Prostate gland (tissue), 2 donors: ENCODE results near the gene RDX. TPM values are rescaled to one million over a fixed set of nuclear protein-coding genes. Genes with fewer than 3 reads are reported as not detected.

Experiments
- DNase-seq: peaks from one replicate; pipeline ENCODE4 v3.0.0-alpha.2; 2019; ENCODE audit warnings: low spot score
- H3K27ac ChIP-seq, 2 donors: fragments of 200-600 bp; sonication (generic); 2 replicates each; pipeline ENCODE4 v1.5.1; 2017 to 2019
- H3K27me3 ChIP-seq: fragments of 200-600 bp; sonication (generic); replicated peaks from 2 replicates; pipeline ENCODE4 v1.5.1; 2019; ENCODE audit not compliant: insufficient read depth
- H3K36me3 ChIP-seq, 2 donors: fragments of 200-600 bp; sonication (generic); 1 replicate in 1 of 2; 2 replicates in 1 of 2; pipeline versions ENCODE4 v1.5.1 to v1.8.1; 2017 to 2019
- H3K4me1 ChIP-seq: fragments of 200-600 bp; sonication (generic); replicated peaks from 2 replicates; pipeline ENCODE4 v1.5.1; 2019
- H3K4me3 ChIP-seq, 2 donors: fragments of 200-600 bp; sonication (generic); 2 replicates each; pipeline ENCODE4 v1.5.1; 2017 to 2019
- H3K9me3 ChIP-seq: fragments of 200-600 bp; sonication (generic); 2 replicates; pipeline ENCODE4 v1.5.1; 2017
- CTCF ChIP-seq, 4 experiments: fragments of 200-600 bp in 2 of 4; fragments of 450-650 bp in 2 of 4; sonication (generic) in 2 of 4; IDR thresholded peaks; 1 replicate in 3 of 4; 2 replicates in 1 of 4; pipeline ENCODE4 v1.5.1; 2016 to 2019; ENCODE audit warnings: antibody characterized with exemption in 4 of 4, mild to moderate bottlenecking in 2 of 4, moderate library complexity in 2 of 4
- POLR2A ChIP-seq: fragments of 450-650 bp; IDR thresholded peaks from one replicate; pipeline ENCODE4 v1.6.1; 2016; ENCODE audit warnings: antibody characterized with exemption, mild to moderate bottlenecking
- POLR2AphosphoS5 ChIP-seq: sonication (generic); formaldehyde crosslinking; IDR thresholded peaks from one replicate; pipeline ENCODE4 v1.6.1; 2017; ENCODE audit warnings: antibody characterized with exemption
- WGBS: methylation state at CpG from one replicate; pipeline ENCODE4 v1.1.5; 2018; 5-methylcytosine and 5-hydroxymethylcytosine counted together
- intact Hi-C: fragments of 100-400 bp; cut with DNase I; formaldehyde crosslinking; loops from one replicate; pipeline ENCODE4 v1.14.2; 2022
- total RNA-seq, 2 donors: library from RNA; depleted of rRNA; stranded (reverse); fragments of >200 nt; gene quantifications; one replicate each; pipeline ENCODE4 v1.1.0, GENCODE V29; 2016

RDX gene
- total RNA-seq, 2 donors from 2014 or later: 45.4 to 136 TPM

- WGBS: 88% methylated on average over 1 of the region's 1 CpG
- intact Hi-C loops: no loop called here
- Histone ChIP-seq H3K27me3 (no peaks in the 10 kb centered on the region), H3K27ac (no peak overlapping the region), H3K36me3 (no peaks in the 10 kb centered on the region), H3K4me3 (no peak overlapping the region), H3K4me1 (no peaks in the 10 kb centered on the region), H3K9me3 (no peaks in the 10 kb centered on the region)
- TF ChIP-seq POLR2A (no peak), POLR2AphosphoS5 (no peak), CTCF (IDR thresholded peaks at IDR 0.05) (no peak)
- no peak for DNase-seq
Observed at GRCh38 chr11:110159476-110159875, 136.9 kb downstream of the RDX start.

DNA sequence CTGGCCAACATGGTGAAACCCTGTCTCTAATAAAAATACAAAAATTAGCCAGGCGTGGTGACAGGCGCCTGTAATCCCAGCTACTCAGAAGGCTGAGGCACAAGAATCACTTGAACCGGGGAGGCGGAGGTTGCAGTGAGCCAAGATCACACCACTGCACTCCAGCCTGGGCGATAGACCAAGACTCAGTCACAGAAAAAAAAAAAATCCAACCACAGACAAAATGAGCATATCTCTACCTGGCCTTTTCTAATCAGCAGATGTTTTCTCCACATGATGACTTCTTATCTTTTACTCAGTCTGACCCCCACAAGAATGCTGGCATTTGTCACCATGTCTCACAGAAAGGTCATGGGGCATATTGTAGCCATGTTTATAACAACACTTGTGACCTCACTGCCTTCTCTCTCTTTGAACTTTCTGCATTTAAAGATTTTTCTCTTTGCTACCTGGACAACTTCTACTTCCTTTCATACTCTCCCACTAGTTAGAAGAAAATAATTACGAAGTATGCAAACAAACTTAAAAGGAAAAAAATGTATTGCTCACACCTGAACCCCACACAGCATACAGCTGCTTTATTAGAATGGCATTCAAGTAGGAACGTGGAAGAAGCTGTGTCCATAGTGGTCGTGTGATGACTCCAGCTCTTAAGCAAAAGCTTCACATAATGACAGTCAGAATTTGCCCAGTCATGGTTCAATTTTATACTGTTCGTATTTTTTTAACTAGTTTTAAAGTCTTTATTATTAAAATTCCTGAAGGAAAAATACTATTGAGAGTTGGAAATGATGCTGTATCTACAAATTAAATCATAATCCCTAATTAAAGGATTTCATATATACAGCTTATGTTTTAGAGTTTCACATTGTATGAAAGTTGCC lies 137.9 kb downstream of the RDX start:
- Histone ChIP-seq H3K9me3 (no peaks in the 10 kb centered on the region), H3K36me3 (no peaks in the 10 kb centered on the region), H3K4me3 (no peak overlapping the region), H3K4me1 (no peaks in the 10 kb centered on the region), H3K27me3 (no peaks in the 10 kb centered on the region), H3K27ac (no peak overlapping the region)
- TF ChIP-seq POLR2AphosphoS5: no peak
- no peak for TF ChIP-seq POLR2A
- TF ChIP-seq CTCF (IDR thresholded peaks at IDR 0.05): no peak
- DNase-seq: no peak
- intact Hi-C loops: no loop called here
- 90% methylated on average over 9 of the region's 9 CpGs for WGBS

DNA sequence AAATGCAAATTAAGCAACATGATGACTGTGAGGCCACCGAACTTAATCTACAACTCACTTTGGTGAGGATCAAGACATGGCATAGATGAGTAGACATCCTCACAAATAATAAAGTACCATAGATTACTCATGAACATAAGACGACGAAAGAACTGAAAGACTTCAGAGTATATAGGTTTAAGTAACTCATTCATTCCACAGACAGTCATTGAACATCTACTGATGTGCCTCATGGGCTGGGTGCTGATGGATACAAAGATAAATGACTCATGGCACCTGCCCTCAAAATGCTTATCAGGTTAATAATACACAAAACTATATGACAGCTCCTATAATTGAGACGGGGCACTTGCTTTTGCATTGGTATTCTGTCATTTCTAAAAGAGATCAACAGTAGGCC lies 139.9 kb downstream of the RDX start:
- Histone ChIP-seq H3K9me3 (no peaks in the 10 kb centered on the region), H3K27me3 (no peaks in the 10 kb centered on the region), H3K4me3 (no peak overlapping the region), H3K36me3 (no peaks in the 10 kb centered on the region), H3K4me1 (no peaks in the 10 kb centered on the region), H3K27ac (no peak overlapping the region)
- TF ChIP-seq CTCF (IDR thresholded peaks at IDR 0.05) (no peak), POLR2A (no peak), POLR2AphosphoS5 (no peak)
- no peak for DNase-seq
- intact Hi-C loops: no loop called here
- 93% methylated on average over 4 of the region's 4 CpGs for WGBS

GRCh38 chr11:110153474-110153873 lies 142.9 kb downstream of the RDX start:
- no peak overlapping the region for H3K4me3 ChIP-seq
- no peaks in the 10 kb centered on the region for H3K4me1 ChIP-seq
- no peaks in the 10 kb centered on the region for H3K27me3 ChIP-seq
- no peaks in the 10 kb centered on the region for H3K36me3 ChIP-seq
- H3K27ac ChIP-seq: no peak overlapping the region
- intact Hi-C loops: no loop called here
- TF ChIP-seq POLR2A (no peak), POLR2AphosphoS5 (no peak), CTCF (IDR thresholded peaks at IDR 0.05) (no peak)
- H3K9me3 ChIP-seq: no peaks in the 10 kb centered on the region
- no peak for DNase-seq

DNA sequence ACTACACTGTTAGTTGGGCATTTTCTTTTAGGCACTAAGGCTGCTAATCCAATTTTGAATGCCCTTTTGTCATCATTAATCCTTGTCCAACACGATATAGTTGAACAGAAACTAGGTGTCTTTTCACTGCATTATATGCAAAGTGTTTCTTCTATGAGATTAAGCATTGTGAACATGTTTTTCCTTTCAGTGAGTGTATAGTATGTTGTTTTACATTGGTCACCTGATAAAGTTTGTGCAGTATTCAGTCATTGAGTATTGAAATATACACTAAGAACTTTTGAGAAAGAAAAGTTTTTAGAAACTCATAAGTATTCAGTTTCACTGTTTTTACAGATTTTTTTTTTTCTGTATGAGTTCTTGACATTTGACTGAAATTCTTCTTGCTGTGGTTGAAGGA lies 144.2 kb downstream of the RDX start:
- 64% methylated on average over 1 of the region's 1 CpG for WGBS
- no peak for TF ChIP-seq POLR2A
- TF ChIP-seq CTCF (IDR thresholded peaks at IDR 0.05): no peak
- TF ChIP-seq POLR2AphosphoS5: no peak
- no peak overlapping the region for H3K27ac ChIP-seq
- no peaks in the 10 kb centered on the region for H3K27me3 ChIP-seq
- no peak overlapping the region for H3K4me3 ChIP-seq
- H3K9me3 ChIP-seq: no peaks in the 10 kb centered on the region
- DNase-seq: no peak
- no peaks in the 10 kb centered on the region for H3K36me3 ChIP-seq
- intact Hi-C loops: no loop called here
- no peaks in the 10 kb centered on the region for H3K4me1 ChIP-seq
